Sigmoid colon (tissue), 4 donors: Measurements from ENCODE around the gene FAM81A.

Experiments used
- CTCF ChIP-seq, 4 experiments: fragments of 450-650 bp in 3 of 4; fragments of 200-600 bp in 1 of 4; IDR thresholded peaks; one replicate each; pipeline ENCODE4 v1.5.1; 2016 to 2019; ENCODE audit warnings: antibody characterized with exemption in 4 of 4, mild to moderate bottlenecking in 3 of 4, moderate library complexity in 2 of 4
- EP300 ChIP-seq, 4 donors: sonication (generic); formaldehyde crosslinking; IDR thresholded peaks; one replicate each; pipeline ENCODE4 v1.6.1; 2017; ENCODE audit warnings: antibody characterized with exemption in 4 of 4
- POLR2A ChIP-seq, 2 donors: fragments of 450-650 bp; IDR thresholded peaks; one replicate each; pipeline ENCODE4 v1.6.1; 2016; ENCODE audit warnings: antibody characterized with exemption in 2 of 2, mild to moderate bottlenecking in 2 of 2, moderate library complexity in 2 of 2
- POLR2AphosphoS5 ChIP-seq, 4 donors: sonication (generic); formaldehyde crosslinking; IDR thresholded peaks; one replicate each; pipeline ENCODE4 v1.6.1; 2017; ENCODE audit warnings: antibody characterized with exemption in 4 of 4

- TF ChIP-seq CTCF (IDR thresholded peaks at IDR 0.05) (no peak), POLR2AphosphoS5 (IDR thresholded peaks at IDR 0.05) (no peak), POLR2A (IDR thresholded peaks at IDR 0.05) (no peak), EP300 (IDR thresholded peaks at IDR 0.05) (no peak)
Observed at GRCh38 chr15:59401824-59402569, 36.0 kb upstream of the FAM81A start.
